Sigmoid colon (tissue), 4 donors: Measurements from ENCODE around the gene RNFT2.

Experiments used
- CTCF ChIP-seq, 4 experiments: fragments of 450-650 bp in 3 of 4; fragments of 200-600 bp in 1 of 4; IDR thresholded peaks; one replicate each; pipeline ENCODE4 v1.5.1; 2016 to 2019; ENCODE audit warnings: antibody characterized with exemption in 4 of 4, mild to moderate bottlenecking in 3 of 4, moderate library complexity in 2 of 4
- EP300 ChIP-seq, 4 donors: sonication (generic); formaldehyde crosslinking; IDR thresholded peaks; one replicate each; pipeline ENCODE4 v1.6.1; 2017; ENCODE audit warnings: antibody characterized with exemption in 4 of 4
- POLR2A ChIP-seq, 2 donors: fragments of 450-650 bp; IDR thresholded peaks; one replicate each; pipeline ENCODE4 v1.6.1; 2016; ENCODE audit warnings: antibody characterized with exemption in 2 of 2, mild to moderate bottlenecking in 2 of 2, moderate library complexity in 2 of 2
- POLR2AphosphoS5 ChIP-seq, 4 donors: sonication (generic); formaldehyde crosslinking; IDR thresholded peaks; one replicate each; pipeline ENCODE4 v1.6.1; 2017; ENCODE audit warnings: antibody characterized with exemption in 4 of 4

- TF ChIP-seq POLR2A (IDR thresholded peaks at IDR 0.05) (no peak), CTCF (IDR thresholded peaks at IDR 0.05) (no peak), POLR2AphosphoS5 (IDR thresholded peaks at IDR 0.05) (no peak), EP300 (IDR thresholded peaks at IDR 0.05) (no peak)
Observed at GRCh38 chr12:116881325-116881876, 143.3 kb downstream of the RNFT2 start, which contains the start of gene HRK.
